GM12865 (cell line): ENCODE measurements around the gene KATNAL1.
A peak's percentile ranks its signal among the peaks of the same experiment; 100 is the strongest.

Experiments
- DNase-seq: peaks from one replicate; pipeline ENCODE4 v3.0.0; 2010; ENCODE audit warnings: low read depth
- H3K4me3 ChIP-seq: 2 replicates; pipeline ENCODE4 v1.5.1; 2011; ENCODE audit warnings: mild to moderate bottlenecking, low read depth, low read length, control low read depth
- TF ChIP-seq, protein P1 (sequence below): IDR thresholded peaks from 2 replicates; pipeline ENCODE4 v1.5.1; 2011; ENCODE audit warnings: low read length, control low read depth, low read depth, inconsistent platforms; ENCODE audit not compliant: insufficient read depth; ENCODE audit errors: missing control alignments

KATNAL1 gene

DNA sequence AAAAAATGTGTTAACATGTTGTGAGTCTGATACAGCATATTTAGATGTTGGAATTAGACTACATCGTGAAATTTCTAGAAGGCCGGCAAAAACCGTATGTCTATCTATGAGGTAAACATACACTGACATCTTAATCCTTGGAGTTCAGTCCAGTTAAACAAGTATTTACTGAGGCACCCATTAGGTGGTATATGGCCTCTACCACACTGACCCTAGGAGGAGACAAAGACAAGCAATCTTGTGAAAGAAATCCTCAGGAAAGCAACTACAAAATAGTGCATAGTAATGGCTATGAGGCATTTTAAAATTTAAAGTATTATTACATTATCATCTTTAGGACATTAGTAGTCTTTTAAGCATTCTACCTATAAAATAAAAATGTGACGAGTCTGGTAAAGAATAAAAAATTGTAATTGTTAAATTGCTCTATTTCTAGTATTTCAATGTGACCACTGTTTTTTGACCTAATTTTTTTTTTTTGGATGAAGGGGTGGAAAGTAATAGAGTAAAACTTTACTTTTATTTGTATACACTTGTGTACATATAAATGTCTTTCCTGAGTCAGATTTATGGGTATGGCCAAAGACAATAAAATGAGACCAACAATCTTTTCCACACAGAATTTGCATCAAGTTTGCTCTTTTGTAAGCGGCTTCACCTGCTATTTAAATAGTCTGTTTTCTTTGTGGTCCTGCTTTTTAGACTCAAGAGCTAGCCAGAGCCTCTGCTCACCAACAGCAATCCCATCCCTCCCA is 50.5 kb downstream of the KATNAL1 start:
- H3K4me3 ChIP-seq = no peak overlapping the region
- TF ChIP-seq, protein P1, sequence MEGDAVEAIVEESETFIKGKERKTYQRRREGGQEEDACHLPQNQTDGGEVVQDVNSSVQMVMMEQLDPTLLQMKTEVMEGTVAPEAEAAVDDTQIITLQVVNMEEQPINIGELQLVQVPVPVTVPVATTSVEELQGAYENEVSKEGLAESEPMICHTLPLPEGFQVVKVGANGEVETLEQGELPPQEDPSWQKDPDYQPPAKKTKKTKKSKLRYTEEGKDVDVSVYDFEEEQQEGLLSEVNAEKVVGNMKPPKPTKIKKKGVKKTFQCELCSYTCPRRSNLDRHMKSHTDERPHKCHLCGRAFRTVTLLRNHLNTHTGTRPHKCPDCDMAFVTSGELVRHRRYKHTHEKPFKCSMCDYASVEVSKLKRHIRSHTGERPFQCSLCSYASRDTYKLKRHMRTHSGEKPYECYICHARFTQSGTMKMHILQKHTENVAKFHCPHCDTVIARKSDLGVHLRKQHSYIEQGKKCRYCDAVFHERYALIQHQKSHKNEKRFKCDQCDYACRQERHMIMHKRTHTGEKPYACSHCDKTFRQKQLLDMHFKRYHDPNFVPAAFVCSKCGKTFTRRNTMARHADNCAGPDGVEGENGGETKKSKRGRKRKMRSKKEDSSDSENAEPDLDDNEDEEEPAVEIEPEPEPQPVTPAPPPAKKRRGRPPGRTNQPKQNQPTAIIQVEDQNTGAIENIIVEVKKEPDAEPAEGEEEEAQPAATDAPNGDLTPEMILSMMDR = no peak
- no peak for DNase-seq

DNA sequence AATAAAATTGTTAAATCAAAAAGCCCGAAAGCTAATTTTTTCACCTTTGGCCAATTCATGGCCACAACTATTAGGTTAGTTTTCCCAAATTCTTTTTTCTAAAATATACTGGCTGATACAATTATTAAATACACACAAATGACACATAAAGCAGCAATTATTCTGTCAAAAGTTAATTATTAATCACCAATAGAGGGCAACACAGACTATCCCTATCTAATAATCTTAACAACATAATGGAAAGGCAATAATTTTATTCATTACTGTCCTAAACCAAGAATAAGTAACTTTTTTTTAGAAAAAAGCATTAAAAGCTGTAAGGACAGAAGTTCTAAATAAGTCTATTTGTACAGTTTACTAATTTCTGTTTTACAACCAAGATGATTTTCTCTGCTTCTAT is 51.7 kb downstream of the KATNAL1 start:
- no peak for DNase-seq
- no peak overlapping the region for H3K4me3 ChIP-seq
- TF ChIP-seq, protein P1 = no peak

DNA sequence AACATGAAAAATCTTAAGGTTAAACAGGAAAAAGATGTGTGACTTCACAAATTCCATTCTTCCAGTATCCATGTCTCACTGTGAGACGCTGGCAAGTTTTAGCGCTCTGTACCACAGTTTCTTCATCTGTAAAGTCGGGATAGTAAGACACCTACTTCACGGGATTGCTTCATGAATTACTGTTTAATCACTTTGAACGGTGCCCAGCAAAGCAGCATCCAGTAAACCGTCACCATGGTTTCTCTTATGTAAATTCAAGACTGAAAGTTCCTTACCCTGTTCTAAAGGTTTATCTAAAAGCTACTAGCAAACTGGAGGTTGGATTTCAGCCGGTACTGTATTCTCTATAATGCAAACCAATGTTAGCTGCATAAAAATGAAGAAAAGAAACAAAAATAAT is 53.5 kb downstream of the KATNAL1 start:
- H3K4me3 ChIP-seq = no peak overlapping the region
- TF ChIP-seq, protein P1 = no peak
- DNase-seq = peak; percentile 32

DNA sequence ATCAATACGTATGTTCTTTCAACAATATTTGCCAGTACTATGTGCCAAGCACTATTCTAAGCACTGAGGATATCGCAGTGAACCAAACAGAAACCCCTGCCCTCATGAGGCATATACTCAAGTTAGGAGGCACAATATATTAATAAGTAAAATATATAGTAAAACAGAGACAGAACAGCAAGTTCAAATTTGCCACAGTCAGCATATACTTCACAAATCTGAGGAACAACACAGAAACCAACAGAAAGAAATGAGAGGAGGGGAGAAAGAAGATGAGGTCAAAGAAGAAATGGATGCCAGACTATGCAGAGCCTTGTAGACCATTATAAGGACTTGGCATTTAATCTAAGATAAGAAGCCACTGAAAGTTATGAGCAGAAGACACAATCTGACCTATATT is 59.9 kb downstream of the KATNAL1 start:
- no peak for DNase-seq
- no peak overlapping the region for H3K4me3 ChIP-seq
- TF ChIP-seq, protein P1 = no peak

DNA sequence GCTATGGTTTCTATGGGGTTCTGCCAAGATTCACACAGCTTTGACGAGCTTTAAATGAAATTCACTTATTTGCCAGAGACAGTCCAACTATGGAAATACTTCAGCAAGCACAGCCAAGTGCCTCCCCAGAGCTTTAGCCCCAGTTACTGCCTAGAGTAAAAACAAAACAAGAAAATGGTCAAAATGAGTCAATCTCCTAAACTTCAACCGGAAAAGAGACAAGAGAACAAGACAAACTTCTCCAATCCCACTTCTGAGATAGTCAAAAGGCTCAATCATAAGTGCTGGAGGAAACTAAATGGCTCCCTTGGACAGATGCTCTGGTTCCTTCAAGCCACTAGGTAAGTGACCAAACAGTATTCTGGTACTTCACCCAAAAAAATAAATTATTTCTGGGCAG is 65.8 kb downstream of the KATNAL1 start:
- TF ChIP-seq, protein P1 = no peak
- peak; percentile 67 for DNase-seq
- no peak overlapping the region for H3K4me3 ChIP-seq

DNA sequence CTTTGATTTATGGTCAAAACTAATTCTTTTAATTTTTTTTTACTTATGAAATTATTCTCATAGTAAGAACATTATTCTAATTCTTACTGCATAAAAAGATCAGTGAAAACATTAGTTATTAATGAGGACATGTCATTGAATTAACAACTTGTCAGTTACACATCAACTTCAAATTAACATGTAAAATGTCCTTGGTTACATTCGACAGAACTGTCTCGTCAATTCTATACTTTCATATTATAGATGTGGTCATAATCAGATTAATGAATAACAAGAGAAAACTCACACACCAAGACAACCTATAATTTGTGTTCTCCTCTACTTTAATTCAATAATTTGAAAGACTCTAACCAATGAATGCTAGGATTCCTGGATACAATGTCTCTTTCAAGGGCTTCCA is 66.7 kb downstream of the KATNAL1 start:
- no peak for DNase-seq
- TF ChIP-seq, protein P1 = no peak
- H3K4me3 ChIP-seq = no peak overlapping the region

DNA sequence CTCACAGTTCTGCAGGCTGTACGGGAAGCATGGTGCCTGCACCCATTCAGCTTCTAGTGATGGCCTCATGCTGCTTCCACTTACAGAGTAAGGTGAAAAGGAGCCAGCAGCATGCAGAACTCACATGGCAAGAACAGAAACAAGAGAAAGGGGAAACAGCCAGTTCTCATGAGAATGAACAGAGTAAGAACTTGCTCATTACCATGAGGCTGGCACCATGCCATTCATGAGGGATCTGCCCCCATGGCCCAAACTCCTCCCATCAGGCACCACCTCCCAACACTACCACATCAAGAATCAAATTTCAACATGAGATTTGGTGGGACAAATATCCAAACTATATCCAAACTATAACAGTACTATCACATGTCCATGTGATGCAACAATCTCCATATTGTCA is 72.1 kb downstream of the KATNAL1 start:
- H3K4me3 ChIP-seq = no peak overlapping the region
- DNase-seq = peak; percentile 25
- TF ChIP-seq, protein P1 = no peak
